H9 (cell line): ENCODE results near the gene RNF125. TPM values are rescaled to one million over a fixed set of nuclear protein-coding genes. Genes with fewer than 3 reads are reported as not detected.

Experiments
- DNase-seq: peaks from one replicate; pipeline ENCODE4 v3.0.0-alpha.2; 2017
- H2AFZ ChIP-seq: one replicate; pipeline ENCODE4 v1.6.1; 2013; ENCODE audit warnings: mild to moderate bottlenecking, low read length, control low read depth, moderate library complexity
- H2AK5ac ChIP-seq: 2 replicates; pipeline ENCODE4 v1.6.1; 2013; ENCODE audit warnings: low read length, control low read depth, mixed read lengths; ENCODE audit not compliant: insufficient read length
- H2BK120ac ChIP-seq: one replicate; pipeline ENCODE4 v1.6.1; 2013; ENCODE audit warnings: low read depth, mild to moderate bottlenecking, low read length, control low read depth, inconsistent platforms; ENCODE audit not compliant: poor library complexity, severe bottlenecking
- H2BK12ac ChIP-seq: 2 replicates; pipeline ENCODE4 v1.6.1; 2013; ENCODE audit warnings: low read length, control low read depth, mixed read lengths, low read depth; ENCODE audit not compliant: insufficient read length
- H2BK15ac ChIP-seq: 2 replicates; pipeline ENCODE4 v1.6.1; 2013; ENCODE audit warnings: low read depth, low read length, control low read depth
- H2BK20ac ChIP-seq: one replicate; pipeline ENCODE4 v1.6.1; 2013; ENCODE audit warnings: low read depth, mild to moderate bottlenecking, low read length, control low read depth, inconsistent platforms; ENCODE audit not compliant: poor library complexity, severe bottlenecking
- H2BK5ac ChIP-seq: 2 replicates; pipeline ENCODE4 v1.6.1; 2013; ENCODE audit warnings: low read length, control low read depth, mixed read lengths; ENCODE audit not compliant: insufficient read length
- H3K14ac ChIP-seq: 2 replicates; pipeline ENCODE4 v1.6.1; 2013; ENCODE audit warnings: low read length, control low read depth; ENCODE audit not compliant: insufficient read depth
- H3K18ac ChIP-seq: 2 replicates; pipeline ENCODE4 v1.6.1; 2013; ENCODE audit warnings: low read depth, mild to moderate bottlenecking, mixed read lengths, low read length, control low read depth; ENCODE audit not compliant: insufficient read length
- H3K23ac ChIP-seq: 2 replicates; pipeline ENCODE4 v1.6.1; 2013; ENCODE audit warnings: low read length, control low read depth, mixed read lengths, low read depth; ENCODE audit not compliant: insufficient read length
- H3K23me2 ChIP-seq: 2 replicates; pipeline ENCODE4 v1.6.1; 2013; ENCODE audit warnings: low read depth, mild to moderate bottlenecking, mixed read lengths, low read length, control low read depth; ENCODE audit not compliant: insufficient read length, poor library complexity, severe bottlenecking
- H3K27ac ChIP-seq: 2 replicates; pipeline ENCODE4 v1.5.1; 2013; ENCODE audit warnings: low read length, control low read depth, mixed read lengths, low read depth; ENCODE audit not compliant: insufficient read length
- H3K27me3 ChIP-seq: 2 replicates; pipeline ENCODE4 v1.6.1; 2013; ENCODE audit warnings: low read length, control low read depth, inconsistent platforms; ENCODE audit not compliant: insufficient read depth
- H3K4ac ChIP-seq: 2 replicates; pipeline ENCODE4 v1.6.1; 2013; ENCODE audit warnings: low read depth, mild to moderate bottlenecking, control low read depth, inconsistent platforms, low read length, moderate library complexity
- H3K4me1 ChIP-seq: 2 replicates; pipeline ENCODE4 v1.6.1; 2013; ENCODE audit warnings: low read length, control low read depth, inconsistent platforms; ENCODE audit not compliant: insufficient read depth
- H3K4me2 ChIP-seq: 2 replicates; pipeline ENCODE4 v1.6.1; 2013; ENCODE audit warnings: low read length, control low read depth, mixed read lengths; ENCODE audit not compliant: insufficient read length, insufficient read depth
- H3K56ac ChIP-seq: 2 replicates; pipeline ENCODE4 v1.6.1; 2013; ENCODE audit warnings: low read depth, mild to moderate bottlenecking, mixed read lengths, low read length, control low read depth; ENCODE audit not compliant: insufficient read length
- H3K79me1 ChIP-seq: 2 replicates; pipeline ENCODE4 v1.6.1; 2013; ENCODE audit warnings: low read depth, mild to moderate bottlenecking, moderate library complexity, low read length, control low read depth, inconsistent platforms; ENCODE audit not compliant: insufficient read depth, poor library complexity, severe bottlenecking
- H3K79me2 ChIP-seq: 2 replicates; pipeline ENCODE4 v1.6.1; 2013; ENCODE audit warnings: low read length, control low read depth, inconsistent platforms; ENCODE audit not compliant: insufficient read depth
- H3K9ac ChIP-seq: 2 replicates; pipeline ENCODE4 v1.6.1; 2013; ENCODE audit warnings: low read length, control low read depth, mixed read lengths; ENCODE audit not compliant: insufficient read length; ENCODE audit errors: extremely low read depth
- H3K9me3 ChIP-seq: one replicate; pipeline ENCODE4 v1.6.1; 2013; ENCODE audit warnings: low read depth, low read length, inconsistent platforms; ENCODE audit not compliant: control insufficient read depth
- H3T11ph ChIP-seq: one replicate; pipeline ENCODE4 v1.6.1; 2013; ENCODE audit warnings: mild to moderate bottlenecking, low read length, control low read depth, inconsistent platforms
- H4K20me1 ChIP-seq: one replicate; pipeline ENCODE4 v1.6.1; 2013; ENCODE audit not compliant: control insufficient read depth, insufficient read length, insufficient read depth
- H4K5ac ChIP-seq: 2 replicates; pipeline ENCODE4 v1.6.1; 2013; ENCODE audit warnings: low read depth, mild to moderate bottlenecking, mixed read lengths, low read length, control low read depth; ENCODE audit not compliant: insufficient read length
- H4K8ac ChIP-seq: replicated peaks from 2 replicates; pipeline ENCODE4 v1.6.1; 2013; ENCODE audit warnings: low read length, control low read depth, mixed read lengths, low read depth; ENCODE audit not compliant: insufficient read length
- H4K91ac ChIP-seq: 2 replicates; pipeline ENCODE4 v1.6.1; 2013; ENCODE audit warnings: low read depth, mild to moderate bottlenecking, moderate library complexity, mixed read lengths, low read length, control low read depth; ENCODE audit not compliant: insufficient read length
- H3K27ac Mint-ChIP-seq, 3 experiments: 2 replicates in 2 of 3; 3 replicates in 1 of 3; pipeline ENCODE4 v1.8.0; 2020 to 2021; ENCODE audit warnings: mixed read lengths in 3 of 3, mild to moderate bottlenecking in 1 of 3, moderate library complexity in 1 of 3
- H3K27me3 Mint-ChIP-seq: 2 replicates; pipeline ENCODE4 v1.8.0; 2021; ENCODE audit warnings: low read depth, mild to moderate bottlenecking, moderate library complexity, mixed read lengths
- H3K36me3 Mint-ChIP-seq, 3 experiments: 2 replicates in 2 of 3; 3 replicates in 1 of 3; pipeline ENCODE4 v1.8.0; 2020 to 2021; ENCODE audit warnings: low read depth in 3 of 3, mixed read lengths in 3 of 3; ENCODE audit not compliant: insufficient read depth in 1 of 3
- H3K4me1 Mint-ChIP-seq, 2 experiments: 2 replicates each; pipeline ENCODE4 v1.8.0; 2020; ENCODE audit warnings: mixed read lengths in 2 of 2
- H3K4me3 Mint-ChIP-seq, 2 experiments: 2 replicates in 1 of 2; 3 replicates in 1 of 2; pipeline ENCODE4 v1.8.0; 2020 to 2021; ENCODE audit warnings: mild to moderate bottlenecking in 2 of 2, mixed read lengths in 2 of 2, moderate library complexity in 1 of 2
- H3K9me3 Mint-ChIP-seq, 2 experiments: 2 replicates in 1 of 2; 3 replicates in 1 of 2; pipeline ENCODE4 v1.8.0; 2020; ENCODE audit warnings: mild to moderate bottlenecking in 2 of 2, mixed read lengths in 2 of 2, moderate library complexity in 1 of 2
- CTCF ChIP-seq: fragments of 200-600 bp; sonication (generic); conservative IDR thresholded peaks from 3 replicates; pipeline ENCODE4 v1.8.0; 2021; ENCODE audit warnings: antibody characterized with exemption, mild to moderate bottlenecking
- WGBS: extraction: QIAGEN DNeasy Blood & Tissue Kit; methylation state at CpG from one replicate; pipeline ENCODE4 v1.1.7; 2013; ENCODE audit warnings: missing lambda C conversion rate, low lambda C conversion rate, mixed read lengths; ENCODE audit not compliant: insufficient read length; ENCODE audit errors: extremely low coverage; 5-methylcytosine and 5-hydroxymethylcytosine counted together
- total RNA-seq: library from RNA; stranded (reverse); gene quantifications from 2 replicates; pipeline ENCODE4 v1.2.1, GENCODE V29; 2021

RNF125 gene
- total RNA-seq, 1 experiment from 2014 or later, result 8.3 TPM

GRCh38 chr18:32032609-32033008 lies 14.0 kb downstream of the RNF125 start:
- Histone ChIP-seq H3K27ac (no peak overlapping the region), H4K5ac (no peak overlapping the region), H2BK5ac (no peak overlapping the region), H3K4me2 (no peak overlapping the region), H3K79me1 (no peaks in the 10 kb centered on the region), H3K79me2 (no peaks in the 10 kb centered on the region), H3K9me3 (no peaks in the 10 kb centered on the region), H2AK5ac (no peak overlapping the region), H2BK15ac (no peak overlapping the region), H3K9ac (no peak overlapping the region), H3K27me3 (no peaks in the 10 kb centered on the region), H3K23ac (no peak overlapping the region), H4K91ac (no peak overlapping the region), H2BK120ac (no peak overlapping the region), H3K56ac (no peak overlapping the region), H3K4me1 (no peaks in the 10 kb centered on the region), H3K14ac (no peak overlapping the region), H3K23me2 (no peaks in the 10 kb centered on the region), H3T11ph (no peak overlapping the region), H2BK12ac (no peak overlapping the region), H4K20me1 (no peaks in the 10 kb centered on the region), H3K18ac (no peak overlapping the region), H2AFZ (no peak overlapping the region), H3K4ac (no peak overlapping the region), H4K8ac (no peak overlapping the region), H2BK20ac (no peak overlapping the region)
- no CpG with 5 or more reads among the region's 9 CpGs for WGBS
- peaks cover 7 to 12% (median 8%) of the 10 kb centered on the region in 3 experiments for H3K36me3 Mint-ChIP-seq
- H3K27me3 Mint-ChIP-seq, result no peaks in the 10 kb centered on the region
- H3K27ac Mint-ChIP-seq, result no peak overlapping the region
- no peak for DNase-seq
- no peak for TF ChIP-seq CTCF
- 0 out of 4 replicates have a peak, but pooled peaks cover 0 to 3% of the 10 kb centered on the region in 2 experiments for H3K4me1 Mint-ChIP-seq
- H3K9me3 Mint-ChIP-seq, result no peaks in the 10 kb centered on the region
- no peak overlapping the region; a peak in 1 of 5 replicates for H3K4me3 Mint-ChIP-seq
